GM18507 (cell line): Measurements from ENCODE around the gene MYO1D.
"Not testable (repeated sequence)": the region's sequence is repeated elsewhere in the genome, so short reads cannot be mapped to it uniquely, and the experiment has no call there.

ENCODE experiments used
- DNase-seq: peaks from one replicate; pipeline ENCODE4 v3.0.0; 2011; ENCODE audit warnings: low read depth; ENCODE audit not compliant: insufficient read length; ENCODE audit errors: extremely low spot score
- FAIRE-seq: peaks from 2 replicates; lab custom pipeline; 2011; peaks lifted over from hg19 to GRCh38; lab: Jason Lieb, UNC

MYO1D gene

DNA sequence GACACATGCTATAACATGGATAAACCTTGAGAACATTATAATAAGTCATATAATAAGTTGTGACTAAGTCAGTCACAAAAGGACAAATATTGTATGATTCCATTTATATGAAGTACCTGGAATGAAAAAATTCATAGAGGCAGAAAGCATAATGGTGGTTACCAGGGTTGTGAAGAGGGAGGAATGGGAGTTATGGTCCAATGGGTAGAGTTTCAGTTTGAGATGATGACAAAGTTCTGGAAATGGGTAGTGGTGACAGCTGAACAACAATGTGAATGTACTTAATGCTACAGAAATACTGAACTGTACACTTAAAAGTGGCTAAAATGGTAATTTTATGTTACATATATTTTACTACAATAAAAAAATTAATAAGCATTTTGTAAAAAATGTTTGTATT lies 49.7 kb downstream of the MYO1D start:
- no peak for DNase-seq
- FAIRE-seq = no peak

DNA sequence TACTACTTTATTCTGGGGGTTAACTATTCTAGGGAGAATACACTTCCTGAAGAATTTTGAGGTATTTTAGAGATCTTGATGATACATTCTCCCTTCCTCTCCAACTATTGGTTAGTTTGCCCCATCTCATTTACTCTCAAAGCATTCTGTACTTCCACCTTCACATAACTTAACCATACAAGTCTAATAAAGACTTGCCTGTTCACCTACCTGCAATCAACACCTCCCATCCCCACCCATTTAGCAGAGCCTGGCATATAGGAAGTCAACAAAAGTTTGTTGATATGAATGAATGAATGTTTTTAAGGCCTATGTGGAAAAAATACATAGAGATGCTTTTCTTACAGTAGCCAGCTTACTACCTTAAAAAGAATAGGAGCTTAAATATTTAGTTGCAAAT lies 50.8 kb downstream of the MYO1D start:
- DNase-seq (no peak), FAIRE-seq (no peak)

DNA sequence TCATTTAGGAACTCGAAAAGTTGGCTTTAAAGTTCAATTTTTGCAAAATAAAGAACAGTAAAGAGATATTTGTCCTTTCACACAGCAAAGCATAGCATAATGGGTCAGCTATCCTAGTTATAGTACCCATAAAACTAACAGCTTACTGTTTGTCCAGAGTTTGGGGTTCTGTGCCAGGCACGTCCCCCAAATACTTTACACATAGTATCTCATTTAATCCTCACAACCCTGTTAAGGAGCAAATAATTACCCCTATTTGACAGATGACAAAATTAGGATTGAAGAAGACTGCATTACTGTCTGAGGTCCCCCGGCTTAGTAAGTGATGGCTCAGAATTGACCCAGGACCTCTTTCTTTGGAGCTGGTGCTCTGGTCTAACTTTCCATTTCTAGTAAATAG lies 52.6 kb downstream of the MYO1D start:
- FAIRE-seq (no peak), DNase-seq (no peak)

DNA sequence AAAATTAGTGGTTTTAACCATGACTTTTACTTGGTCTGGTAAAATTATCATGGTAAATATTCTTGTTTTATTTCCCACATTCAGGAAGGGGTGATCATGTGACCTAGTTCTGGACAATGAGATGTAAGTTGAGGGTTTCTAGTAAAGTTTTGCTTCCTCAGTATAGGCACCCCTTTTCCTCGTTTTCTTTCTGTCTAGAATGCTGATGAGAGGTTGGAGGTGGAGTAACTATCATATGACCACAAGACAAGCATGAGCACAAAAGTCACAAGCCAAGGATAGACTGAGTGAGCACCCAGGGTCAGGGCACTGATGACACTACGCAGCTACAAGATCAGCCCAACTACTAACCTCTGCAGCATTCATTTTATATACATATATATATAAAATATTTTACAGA lies 53.9 kb downstream of the MYO1D start:
- FAIRE-seq (no peak), DNase-seq (no peak)

DNA sequence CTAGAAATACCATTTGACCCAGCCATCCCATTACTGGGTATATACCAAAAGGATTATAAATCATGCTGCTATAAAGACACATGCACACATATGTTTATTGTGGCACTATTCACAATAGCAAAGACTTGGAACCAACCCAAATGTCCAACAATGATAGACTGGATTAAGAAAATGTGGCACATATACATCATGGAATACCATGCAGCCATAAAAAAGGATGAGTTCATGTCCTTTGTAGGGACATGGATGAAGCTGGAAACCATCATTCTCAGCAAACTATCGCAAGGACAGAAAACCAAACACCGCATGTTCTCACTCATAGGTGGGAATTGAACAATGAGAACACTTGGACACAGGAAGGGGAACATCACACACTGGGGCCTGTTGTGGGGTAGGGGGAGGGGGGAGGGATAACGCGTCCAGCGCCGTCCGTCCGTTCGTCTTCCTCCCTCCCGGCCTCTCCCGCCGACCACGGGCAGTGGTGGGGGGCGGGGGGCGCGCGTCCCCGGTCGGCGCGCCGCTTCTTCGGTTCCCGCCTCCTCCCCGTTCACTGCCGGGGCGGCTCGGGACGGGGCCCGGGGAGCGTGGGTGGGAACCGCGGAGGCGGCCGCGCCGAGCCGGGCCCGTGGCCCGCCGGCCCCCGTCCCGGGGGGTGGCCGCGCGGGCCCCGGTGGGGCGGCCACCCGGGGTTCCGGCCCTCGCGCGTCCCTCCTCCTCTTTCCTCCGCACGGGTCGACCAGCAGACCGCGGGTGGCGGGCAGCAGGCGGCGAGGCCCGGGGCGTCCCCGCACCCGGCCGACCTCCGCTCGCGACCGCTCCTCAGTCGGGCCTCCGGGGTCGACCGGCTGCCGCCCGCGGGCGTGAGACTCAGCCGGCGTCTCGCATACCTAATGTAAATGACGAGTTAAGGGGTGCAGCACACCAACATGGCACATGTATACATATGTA lies 54.7 kb downstream of the MYO1D start:
- peak; percentile 100 for FAIRE-seq
- DNase-seq = not testable (repeated sequence)

DNA sequence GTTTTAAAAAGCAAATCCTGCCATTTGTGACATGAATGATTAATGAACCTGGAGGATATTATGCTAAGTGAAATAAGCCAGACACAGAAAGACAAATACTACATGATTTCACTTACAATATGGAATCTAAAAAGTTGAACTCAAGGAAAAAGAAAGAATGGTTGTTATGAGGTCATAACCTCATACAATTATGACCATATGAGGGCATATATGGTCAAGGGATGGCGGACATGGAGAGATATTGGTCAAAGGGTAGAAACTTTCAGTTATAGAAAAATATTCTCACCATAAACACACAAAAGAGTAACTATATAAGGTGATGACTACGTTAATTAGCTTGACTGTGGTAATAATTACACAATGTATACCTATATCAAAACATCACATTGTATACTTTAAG lies 56.5 kb downstream of the MYO1D start:
- no peak for FAIRE-seq
- DNase-seq = no peak

DNA sequence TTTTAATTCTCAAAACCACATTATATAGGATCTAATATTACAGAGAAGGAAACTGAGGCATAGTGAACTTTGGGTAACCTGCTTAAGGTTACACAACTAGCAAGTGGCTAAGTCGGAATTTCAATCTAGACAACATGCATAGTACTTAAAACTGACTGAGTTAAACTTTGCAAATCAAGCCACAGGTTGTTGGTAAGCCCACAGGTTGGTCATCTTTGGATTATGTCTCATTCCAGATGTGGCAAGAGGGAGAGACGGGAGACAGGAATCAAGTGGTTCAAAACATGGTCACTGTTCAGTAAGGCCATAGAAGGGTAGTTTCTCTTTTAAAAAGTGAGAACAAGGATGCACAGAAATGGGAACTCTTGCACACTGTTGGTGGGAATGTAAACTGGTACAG lies 57.1 kb downstream of the MYO1D start:
- DNase-seq = no peak
- FAIRE-seq = no peak

DNA sequence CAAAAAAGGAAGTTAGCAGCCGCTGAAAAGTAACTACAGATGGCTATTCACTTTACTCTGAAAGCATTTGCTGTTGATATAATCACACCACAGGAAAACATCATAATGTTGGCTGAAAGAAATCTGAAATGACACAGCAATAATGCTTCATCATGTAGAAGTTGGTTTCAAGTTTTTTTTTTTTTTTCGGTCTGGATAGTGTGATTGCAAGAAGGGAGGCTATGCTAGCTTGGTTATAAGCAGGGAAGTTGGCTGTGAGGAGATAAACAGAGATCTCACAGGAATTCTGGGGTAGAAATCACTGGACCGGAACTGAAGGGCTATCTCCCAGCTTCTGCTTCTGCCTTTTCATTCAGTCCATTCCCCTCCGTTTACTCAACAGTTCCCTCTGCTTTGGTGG lies 57.9 kb downstream of the MYO1D start:
- FAIRE-seq = no peak

DNA sequence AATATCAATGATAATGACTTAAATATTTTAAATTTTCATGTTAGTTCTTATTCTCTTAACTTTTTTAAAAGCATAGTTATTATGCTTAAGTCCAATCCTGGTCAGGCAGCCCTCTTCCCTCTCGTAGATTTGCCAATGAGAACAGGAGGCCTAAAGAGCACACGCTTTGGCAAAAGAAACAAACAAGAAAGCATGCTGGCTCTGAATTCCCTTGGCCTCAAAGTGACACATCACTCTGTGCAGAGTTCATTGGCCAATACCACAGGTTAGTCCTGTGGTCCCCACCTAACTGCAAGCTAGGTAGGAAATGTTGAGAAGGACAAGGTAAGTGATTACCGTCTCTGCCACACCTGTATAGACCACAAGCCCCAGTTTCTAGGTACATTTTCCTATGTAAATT lies 61.5 kb downstream of the MYO1D start:
- FAIRE-seq = no peak

More for the DNA sequence above, 57.9 kb downstream of the MYO1D start:
- no peak for DNase-seq

DNA sequence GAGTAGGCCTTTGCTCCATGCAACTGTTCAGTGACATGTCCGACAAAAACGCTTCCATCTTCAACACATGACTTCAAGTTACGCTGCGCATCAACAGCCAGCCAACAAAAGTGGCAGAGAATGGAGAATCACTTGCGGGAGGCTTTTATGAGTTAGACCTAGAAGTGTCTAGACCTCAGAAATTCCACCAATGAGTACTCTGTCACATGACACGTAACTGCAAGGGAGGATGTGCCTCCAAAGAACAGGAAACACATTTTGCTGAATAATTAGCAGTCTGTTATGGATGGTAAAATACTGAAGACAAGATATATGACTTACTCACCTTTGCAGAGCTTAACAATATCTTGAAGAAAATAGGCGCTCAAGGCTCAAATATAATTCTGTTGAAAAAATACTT lies 62.1 kb downstream of the MYO1D start:
- DNase-seq (no peak), FAIRE-seq (no peak)

More for the DNA sequence above, 61.5 kb downstream of the MYO1D start:
- DNase-seq = no peak

DNA sequence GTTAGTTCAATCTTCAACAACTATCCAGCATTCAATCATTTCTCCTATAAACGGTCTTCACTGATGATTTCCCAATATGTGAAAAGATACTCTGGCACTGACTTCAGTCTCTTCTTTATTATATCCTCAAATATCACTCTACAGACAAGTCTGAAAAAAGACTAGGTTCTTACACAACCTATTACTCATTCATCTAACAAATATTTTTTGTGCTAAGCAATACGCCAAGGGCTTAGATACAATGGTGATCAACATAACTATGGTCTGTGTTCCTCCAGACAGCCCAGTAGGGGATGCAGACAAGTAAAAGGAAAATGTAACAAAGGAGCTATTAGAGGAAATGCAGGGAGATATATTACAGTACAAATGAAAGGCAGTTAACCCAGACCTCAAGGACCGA lies 63.9 kb downstream of the MYO1D start:
- no peak for DNase-seq
- no peak for FAIRE-seq

DNA sequence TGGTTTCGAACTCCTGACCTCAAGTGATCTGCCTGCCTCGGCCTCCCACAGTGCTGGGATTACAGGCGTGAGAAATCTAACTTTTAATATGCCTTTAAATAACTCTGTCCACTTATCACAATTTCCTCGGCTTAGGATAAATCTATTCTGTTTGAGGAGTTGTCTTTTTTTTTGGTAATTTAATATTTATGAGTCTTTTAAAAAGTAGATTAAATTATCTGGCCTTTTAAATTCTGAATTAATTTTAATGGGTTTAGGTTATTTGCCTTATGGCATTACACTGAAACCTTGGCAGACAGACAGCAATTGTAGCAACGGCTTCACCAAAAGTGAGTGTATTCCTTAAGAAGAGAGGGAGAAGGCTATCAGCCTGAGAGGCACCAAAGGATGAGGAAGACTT lies 66.2 kb downstream of the MYO1D start:
- DNase-seq = no peak
- no peak for FAIRE-seq

DNA sequence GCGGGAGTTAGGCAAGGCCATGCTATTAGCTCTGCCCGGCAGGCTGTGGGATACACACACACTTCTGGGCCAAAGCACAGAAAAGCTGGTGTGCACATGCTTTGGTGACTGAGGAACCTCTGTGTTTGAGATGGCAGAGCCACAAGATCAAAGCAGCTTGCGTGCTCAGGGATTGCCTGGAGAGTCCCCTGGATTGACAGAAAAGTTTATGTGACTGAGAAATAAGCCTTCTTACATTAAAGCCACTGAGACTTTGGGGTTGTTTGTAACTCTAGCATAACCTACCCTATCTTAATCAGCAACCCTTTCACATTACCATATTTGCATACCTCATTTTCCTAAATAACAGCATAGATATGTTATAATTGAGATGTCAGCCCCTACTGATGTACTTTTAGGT lies 69.3 kb downstream of the MYO1D start:
- FAIRE-seq (no peak), DNase-seq (no peak)

DNA sequence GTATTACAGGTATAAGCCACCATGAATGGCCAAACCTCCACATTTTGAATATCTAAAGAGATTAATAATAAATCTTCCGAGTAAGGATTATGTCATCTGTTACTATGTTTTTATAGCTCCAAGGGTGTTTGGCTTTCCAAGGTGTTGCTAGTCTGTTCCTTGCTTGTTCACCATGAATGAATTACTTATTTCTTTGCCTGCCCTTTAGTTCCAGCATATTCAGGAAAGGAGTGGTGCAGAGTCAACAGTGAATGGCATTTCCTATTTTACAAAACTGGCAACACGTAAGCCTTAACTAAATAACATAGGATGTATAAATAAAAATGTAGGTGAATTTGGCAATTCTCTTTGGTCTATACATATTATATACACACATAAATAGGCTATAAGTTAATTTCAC lies 70.3 kb downstream of the MYO1D start:
- FAIRE-seq (no peak), DNase-seq (no peak)

DNA sequence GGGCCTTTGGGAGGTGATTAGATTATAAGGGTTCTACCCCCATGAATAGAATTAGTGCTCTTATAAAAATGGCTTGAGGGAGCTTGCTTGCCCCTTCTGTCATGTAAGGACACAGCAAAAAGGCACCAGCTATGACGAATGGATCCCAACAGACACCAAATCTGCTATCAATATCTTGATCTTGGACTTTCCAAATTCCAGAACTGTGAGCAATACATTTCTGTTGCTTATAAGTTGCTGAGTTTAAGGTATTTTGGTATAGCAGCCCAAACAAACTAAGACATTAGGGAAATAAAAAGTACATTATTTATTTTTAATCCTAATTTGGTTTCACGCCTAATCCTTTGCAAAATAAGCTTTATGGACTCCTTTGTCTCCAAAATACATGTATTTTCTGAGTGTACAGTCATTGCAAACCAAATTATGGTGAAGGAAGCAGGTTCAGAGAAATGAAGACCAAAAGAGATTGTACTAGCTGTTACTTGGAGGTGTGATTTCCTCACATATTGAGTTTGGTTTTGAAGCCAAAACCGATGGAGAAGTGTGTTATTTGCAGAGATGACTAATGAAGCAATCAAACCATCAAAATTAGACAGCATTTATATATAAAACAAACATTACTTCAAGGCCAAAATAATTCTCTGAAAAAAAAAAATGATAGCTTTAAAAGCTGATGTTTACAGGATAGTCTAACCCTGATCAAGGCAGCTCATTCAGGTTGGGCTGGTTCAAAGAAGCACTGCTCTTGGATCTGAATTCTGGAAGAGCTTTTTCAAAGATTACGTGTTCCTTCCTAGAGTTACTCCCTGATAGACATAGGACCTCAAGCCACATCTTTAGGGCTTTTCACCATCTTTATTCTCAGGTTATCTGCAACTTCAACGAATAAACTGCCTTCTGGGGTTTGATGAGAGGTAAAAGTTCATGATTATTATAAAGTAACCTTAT lies 71.6 kb downstream of the MYO1D start:
- no peak for DNase-seq

DNA sequence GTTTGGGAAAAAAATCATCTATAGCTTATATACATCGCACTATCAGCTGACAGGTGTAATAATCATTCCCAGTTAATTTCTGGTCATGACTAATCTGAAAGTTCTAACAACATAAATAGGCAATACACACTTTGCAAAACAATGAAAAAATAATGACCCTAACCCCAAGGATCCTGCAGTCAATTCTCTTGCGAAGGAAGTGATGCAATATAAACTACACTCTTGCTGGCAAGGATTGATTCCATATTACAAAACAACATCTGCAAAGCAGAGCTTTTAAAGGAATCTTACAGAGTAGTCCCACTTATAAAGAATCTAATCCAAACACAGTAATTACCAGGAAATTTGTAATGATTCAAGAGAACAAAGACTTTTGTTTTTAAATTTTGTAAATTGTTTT lies 73.4 kb downstream of the MYO1D start:
- FAIRE-seq = no peak
- no peak for DNase-seq

More for the DNA sequence above, 71.6 kb downstream of the MYO1D start:
- no peak for FAIRE-seq

DNA sequence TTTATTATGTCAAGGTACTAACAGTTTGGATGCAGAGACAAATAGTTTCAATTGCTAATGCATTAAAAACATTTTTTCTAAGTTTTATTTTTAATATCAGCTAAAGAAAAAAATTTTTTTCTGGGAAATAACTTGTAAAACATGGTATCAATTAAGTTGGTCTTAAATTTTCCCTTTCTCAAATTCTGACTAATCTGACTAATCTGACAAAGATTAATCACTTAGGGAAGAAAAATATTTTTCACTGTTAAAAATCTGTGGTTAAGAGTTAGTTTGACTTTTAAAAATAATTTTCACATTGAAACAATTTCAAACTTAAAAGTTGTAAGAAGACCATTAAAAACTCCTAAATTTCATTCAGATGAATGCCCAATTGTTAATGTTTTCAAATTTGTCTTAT lies 74.6 kb downstream of the MYO1D start:
- no peak for DNase-seq

DNA sequence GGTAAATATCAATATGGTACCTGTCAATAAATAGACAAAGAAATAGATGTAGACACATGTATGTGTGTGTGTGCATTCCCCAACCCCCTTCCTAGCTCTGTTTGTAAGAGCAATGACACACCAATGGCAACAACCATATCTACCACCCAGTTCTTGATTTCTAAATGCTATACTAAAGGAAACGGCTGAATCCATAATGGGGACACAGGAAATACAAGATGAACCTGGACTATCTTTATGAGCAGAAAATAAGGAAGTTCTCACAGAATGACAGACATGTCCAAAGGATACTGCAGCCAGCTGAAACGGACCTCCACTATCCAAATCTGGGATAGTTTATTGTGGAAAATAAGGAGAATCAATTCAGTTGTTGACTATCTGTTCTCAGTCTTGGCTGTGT lies 75.3 kb downstream of the MYO1D start:
- DNase-seq (no peak), FAIRE-seq (no peak)

More for the DNA sequence above, 74.6 kb downstream of the MYO1D start:
- no peak for FAIRE-seq

DNA sequence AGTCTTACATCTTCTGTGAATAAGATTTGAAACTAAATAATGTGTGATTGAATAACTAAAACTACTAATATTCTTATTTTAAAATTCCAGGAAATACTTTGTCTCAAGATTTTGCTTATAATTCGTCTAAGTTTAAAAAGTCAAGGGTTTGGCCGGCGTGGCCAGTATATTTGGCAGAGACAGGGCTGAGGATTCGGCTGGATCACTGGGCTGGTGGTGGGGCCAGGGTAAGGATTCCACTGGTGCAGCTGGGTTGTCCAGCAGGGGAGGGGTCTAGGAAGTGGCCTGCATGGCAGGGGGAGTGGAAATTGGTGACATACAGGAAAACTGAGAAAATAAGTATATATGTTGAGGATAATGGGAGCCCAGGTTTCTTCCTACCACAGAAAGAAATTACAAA lies 75.7 kb downstream of the MYO1D start:
- DNase-seq (no peak), FAIRE-seq (no peak)

DNA sequence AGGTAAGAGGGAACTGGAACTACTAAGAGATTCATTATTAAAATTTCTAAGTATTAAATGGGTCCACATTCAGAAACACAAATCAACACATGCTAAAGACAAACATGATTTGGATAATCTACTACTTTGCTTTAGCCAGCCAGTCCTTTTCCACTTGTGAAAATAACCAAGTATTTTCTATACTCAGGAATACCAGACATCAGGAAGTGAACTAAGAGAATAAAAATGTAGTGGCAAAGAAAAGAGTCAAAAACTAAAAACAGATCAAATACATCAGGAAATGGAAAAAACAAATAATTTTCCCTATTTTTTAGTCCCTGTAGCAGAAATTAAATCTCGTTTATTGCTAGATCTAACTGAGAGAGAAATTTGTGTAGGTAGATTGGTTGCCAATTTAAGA lies 78.0 kb downstream of the MYO1D start:
- FAIRE-seq = no peak

More for the DNA sequence above, 78.0 kb downstream of the MYO1D start:
- no peak for DNase-seq
